Measurements from ENCODE around the gene RBMS3.

DNA sequence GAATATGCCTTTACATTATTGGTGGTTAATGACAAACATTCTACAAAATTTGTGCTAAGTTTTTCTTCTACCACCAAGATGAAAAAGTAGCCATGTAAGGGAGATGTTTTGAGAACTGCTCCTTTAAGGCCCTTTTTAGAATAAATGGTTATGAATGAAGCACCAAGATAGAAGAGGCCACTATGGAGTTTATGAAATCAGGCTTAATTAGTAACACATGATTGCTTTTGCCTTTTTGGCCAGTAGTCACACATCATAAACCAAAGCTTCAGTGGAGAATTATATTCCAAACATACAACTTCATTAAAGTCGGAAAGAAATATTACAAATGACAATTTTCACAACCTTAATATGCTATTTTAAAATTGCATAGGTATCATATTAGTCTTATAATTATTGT lies 331.7 kb downstream of the RBMS3 start:
- TF ChIP-seq, protein P1, sequence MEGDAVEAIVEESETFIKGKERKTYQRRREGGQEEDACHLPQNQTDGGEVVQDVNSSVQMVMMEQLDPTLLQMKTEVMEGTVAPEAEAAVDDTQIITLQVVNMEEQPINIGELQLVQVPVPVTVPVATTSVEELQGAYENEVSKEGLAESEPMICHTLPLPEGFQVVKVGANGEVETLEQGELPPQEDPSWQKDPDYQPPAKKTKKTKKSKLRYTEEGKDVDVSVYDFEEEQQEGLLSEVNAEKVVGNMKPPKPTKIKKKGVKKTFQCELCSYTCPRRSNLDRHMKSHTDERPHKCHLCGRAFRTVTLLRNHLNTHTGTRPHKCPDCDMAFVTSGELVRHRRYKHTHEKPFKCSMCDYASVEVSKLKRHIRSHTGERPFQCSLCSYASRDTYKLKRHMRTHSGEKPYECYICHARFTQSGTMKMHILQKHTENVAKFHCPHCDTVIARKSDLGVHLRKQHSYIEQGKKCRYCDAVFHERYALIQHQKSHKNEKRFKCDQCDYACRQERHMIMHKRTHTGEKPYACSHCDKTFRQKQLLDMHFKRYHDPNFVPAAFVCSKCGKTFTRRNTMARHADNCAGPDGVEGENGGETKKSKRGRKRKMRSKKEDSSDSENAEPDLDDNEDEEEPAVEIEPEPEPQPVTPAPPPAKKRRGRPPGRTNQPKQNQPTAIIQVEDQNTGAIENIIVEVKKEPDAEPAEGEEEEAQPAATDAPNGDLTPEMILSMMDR (IDR thresholded peaks at IDR 0.05) = no peak
- TF ChIP-seq POLR2A (IDR thresholded peaks at IDR 0.05) (no peak), EP300 (IDR thresholded peaks at IDR 0.05) (no peak)
